ENCODE measurements around the gene BRD7.

DNA sequence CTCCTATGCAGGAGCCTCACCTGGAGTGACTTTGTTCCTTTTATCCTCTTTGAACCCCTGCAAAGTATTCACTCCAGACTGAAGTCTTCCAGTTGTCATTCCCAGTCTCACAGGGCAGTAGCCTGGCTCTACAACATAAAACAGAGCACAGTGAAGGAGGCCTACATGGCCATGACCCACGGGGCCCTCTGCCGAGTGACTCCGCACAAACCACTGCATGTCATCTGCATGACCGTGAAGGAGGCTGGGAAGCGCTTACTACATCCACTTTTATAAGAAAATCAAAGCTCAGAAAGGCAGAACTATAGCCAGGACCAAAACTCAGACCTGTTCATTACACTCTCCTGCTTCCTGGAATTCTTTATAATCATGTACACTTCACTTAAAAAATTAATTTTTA, 42.5 kb downstream of the BRD7 start:
- TF ChIP-seq POLR2AphosphoS5 (IDR thresholded peaks at IDR 0.05; ENCODE audit: borderline replicate concordance, low read depth, low read length) (no peak), EZH2 (IDR thresholded peaks at IDR 0.05) (no peak), FOXP2 (optimal IDR thresholded peaks at IDR 0.05; ENCODE audit: control extremely low read depth, extremely low read length, insufficient read depth) (no peak)
